ENCODE results near the gene DAZAP1. TPM values are rescaled to one million over a fixed set of nuclear protein-coding genes. Genes with fewer than 3 reads are reported as not detected.
A peak's percentile ranks its signal among the peaks of the same experiment; 100 is the strongest.

The DAZAP1 gene
- total RNA-seq, 1 experiment from 2014 or later, result 193 TPM

DNA sequence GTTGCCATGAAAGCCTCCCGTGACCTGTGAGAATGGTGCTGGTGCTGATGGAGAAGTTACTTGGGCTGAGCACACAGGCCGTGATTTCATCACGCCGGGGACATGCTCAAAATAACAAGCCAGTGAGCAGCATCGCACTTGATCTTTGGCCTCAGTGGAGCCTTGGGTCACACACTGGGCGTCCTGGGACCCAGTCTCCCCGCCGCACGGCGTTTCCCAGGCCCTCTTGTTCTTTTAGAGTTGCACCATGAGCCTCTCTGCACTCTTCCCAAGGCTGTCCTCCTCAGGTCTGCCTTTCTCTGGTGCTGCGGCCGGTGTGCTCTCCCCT, 33.2 kb upstream of the DAZAP1 start:
- DNase-seq (ENCODE audit: low spot score), result no peak
- in situ Hi-C loops (cut with HindIII; ENCODE audit: low sequenced_read_pairs), result loop anchor here (10.0 kb wide), 1 partner anchor 89 kb away; the partner anchor contains the start of gene EFNA2

DNA sequence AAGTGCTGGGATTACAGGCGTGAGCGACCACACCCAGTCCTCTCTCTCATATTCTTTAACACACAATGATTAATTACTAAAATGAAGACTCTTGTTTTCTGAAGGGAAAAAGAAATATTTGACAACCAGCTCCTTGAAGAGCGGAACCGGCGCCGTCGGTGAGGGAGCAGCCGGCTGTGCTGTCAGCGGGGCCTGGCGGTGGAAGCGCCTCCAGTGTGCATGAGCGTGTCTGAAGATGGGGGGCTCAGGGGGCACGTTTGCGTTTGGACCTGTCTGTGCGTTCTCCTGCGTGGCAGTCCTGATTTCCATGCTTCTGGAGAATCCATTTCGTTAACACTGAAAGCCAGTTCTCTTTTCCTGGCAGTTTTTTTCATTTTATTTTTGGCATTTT, 31.0 kb upstream of the DAZAP1 start:
- in situ Hi-C loops (cut with HindIII; ENCODE audit: low sequenced_read_pairs), result loop anchor here (10.0 kb wide), 1 partner anchor 92 kb away; the partner anchor contains the start of gene EFNA2
- no peak for DNase-seq (ENCODE audit: low spot score)

DNA sequence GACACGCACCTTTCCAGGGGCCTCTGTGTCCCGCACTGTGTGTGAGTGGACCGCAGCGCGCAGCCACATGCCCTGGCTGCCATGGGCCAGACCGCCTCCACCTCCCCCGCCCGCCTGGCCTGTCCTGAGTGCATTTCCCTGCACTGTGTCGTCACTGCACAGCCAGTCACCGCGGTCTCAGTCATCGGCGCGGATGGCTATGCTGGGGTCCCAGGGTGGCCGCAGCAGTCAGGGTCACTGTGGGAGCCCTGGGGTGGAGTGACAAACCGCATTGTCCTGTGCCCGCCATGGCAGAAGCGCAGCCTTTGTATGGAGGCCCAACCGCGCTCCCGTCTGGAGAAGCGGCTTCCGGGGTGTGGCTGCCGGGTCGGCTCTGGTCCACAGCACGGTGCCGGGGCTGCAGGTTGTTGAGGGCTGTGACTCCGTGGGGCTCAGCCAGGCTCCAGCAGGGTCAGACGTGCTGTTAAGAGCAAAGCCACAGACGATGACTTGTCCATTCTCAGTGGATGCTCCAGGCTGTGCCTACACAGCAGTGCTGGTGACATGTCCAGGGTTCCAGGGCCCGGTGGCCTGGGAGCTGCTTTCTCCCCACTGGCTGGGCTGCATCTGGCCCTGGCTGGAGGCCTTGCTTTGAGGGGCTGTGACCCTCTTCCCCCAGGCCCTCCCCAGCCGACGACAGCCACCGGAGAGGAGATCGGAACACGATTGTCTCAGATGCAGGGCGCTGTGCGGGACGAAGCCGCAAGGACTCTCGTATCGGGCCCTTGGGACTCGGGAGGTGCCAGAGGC, 30.0 kb upstream of the DAZAP1 start:
- in situ Hi-C loops (cut with HindIII; ENCODE audit: low sequenced_read_pairs), result loop anchor here (10.0 kb wide), 1 partner anchor 93 kb away; the partner anchor contains the start of gene EFNA2
- DNase-seq (ENCODE audit: low spot score), result no peak

DNA sequence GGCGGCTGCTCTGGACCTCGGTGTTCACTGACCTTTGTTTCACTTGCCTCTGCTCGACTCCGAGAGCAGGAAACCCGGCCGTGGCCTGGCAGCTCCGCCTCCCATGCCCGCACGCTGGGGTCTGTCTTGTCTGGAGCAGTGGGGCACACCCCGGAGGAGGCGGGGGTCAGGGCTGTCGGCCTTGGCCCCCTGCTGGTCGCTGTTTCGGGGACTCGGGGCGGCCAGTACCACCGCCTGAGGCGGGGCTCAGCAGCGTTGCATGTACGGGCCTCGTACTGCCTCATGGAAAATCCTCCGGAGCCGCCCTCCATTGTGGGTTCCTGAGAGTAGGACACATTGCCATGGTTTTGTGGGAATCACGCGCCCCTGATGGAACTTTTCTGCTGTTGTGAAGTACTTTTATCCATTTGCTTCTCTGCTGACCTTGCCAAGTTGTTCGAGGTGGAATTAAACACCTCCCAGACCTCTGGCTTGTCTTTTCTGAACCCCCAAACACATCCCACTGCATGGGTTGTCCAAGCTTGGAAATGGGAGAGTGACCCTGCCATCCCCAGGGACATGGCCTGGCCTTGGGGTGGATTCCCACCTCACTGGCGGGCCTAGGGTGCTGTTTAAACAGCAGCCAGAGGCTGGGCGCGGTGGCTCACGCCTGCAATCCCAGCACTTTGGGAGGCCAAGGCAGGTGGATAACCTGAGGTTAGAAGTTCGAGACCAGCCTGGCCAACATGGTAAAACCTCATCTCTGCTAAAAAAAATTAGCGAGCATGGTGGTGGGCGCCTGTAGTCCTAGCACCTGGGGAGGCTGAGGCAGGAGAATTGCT, 29.2 kb upstream of the DAZAP1 start:
- in situ Hi-C loops (cut with HindIII; ENCODE audit: low sequenced_read_pairs), result loop anchor here (10.0 kb wide), 1 partner anchor 93 kb away; the partner anchor contains the start of gene EFNA2
- DNase-seq (ENCODE audit: low spot score), result no peak

DNA sequence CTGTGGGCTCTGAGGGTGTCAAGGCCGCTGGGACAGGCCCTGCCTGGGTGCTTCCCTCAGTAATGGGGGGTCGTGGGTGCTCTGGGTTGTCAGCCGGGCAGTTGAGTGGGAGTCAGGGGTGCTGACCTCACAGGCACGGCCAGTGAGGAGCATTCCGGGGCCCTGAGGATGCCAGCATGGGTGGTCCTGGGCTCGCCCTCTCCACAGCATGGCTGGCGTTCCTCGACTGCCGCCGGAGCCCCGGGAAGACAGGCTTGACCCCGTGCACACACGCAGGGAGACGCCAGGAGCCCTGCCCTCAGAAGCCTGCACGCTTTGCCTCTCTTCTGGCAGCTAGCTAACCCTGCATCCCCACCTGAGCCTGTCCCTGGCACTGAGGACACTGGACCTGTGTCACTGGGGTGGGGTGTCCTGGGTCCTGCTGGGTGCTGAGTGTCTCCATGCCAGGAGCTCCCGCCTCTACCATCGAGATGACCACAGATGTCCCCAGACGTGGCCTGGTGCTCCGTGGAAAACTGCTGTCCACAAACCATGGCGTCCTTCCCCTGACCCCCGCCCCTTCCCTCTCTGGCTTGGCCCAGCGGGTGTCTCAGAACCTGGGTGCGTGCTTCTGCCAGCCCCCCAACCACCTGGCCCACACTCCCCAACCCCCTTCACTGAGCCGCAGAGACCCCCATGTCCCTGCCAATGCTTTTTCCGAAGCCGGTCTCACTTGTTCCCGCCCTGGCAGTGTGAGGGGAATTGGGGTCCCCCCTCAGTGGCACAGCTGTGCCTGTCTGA, 28.1 kb upstream of the DAZAP1 start:
- in situ Hi-C loops (cut with HindIII; ENCODE audit: low sequenced_read_pairs), result loop anchor here (10.0 kb wide), 1 partner anchor 95 kb away; the partner anchor contains the start of gene EFNA2

DNA sequence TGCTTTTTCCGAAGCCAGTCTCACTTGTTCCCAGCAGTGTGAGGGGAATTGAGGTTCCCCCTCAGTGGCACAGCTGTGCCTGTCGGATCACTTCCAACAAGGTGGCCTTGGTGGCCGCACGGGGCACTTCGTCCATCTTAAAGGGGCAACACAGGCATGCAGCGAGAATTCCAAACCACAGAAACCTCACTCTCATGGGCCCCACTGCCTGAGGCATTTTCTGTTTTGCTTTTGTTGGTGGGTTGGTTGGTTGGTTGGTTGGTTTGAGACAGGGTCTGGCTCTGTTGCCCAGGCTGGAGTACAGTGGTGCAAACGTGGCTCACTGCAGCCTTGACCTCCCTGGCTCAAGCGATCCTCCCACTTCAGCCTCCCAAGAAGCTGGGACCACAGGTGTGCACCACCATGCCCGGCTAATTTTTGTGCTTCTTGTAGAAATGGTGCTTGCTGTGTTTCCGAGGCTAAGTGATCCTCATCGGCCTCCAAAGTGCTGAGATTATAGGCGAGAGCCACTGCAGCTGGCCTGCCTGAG, 27.4 kb upstream of the DAZAP1 start:
- DNase-seq (ENCODE audit: low spot score), result no peak
- in situ Hi-C loops (cut with HindIII; ENCODE audit: low sequenced_read_pairs), result loop anchor here (10.0 kb wide), 1 partner anchor 95 kb away; the partner anchor contains the start of gene EFNA2

More for the DNA sequence above, 28.1 kb upstream of the DAZAP1 start:
- no peak for DNase-seq (ENCODE audit: low spot score)

DNA sequence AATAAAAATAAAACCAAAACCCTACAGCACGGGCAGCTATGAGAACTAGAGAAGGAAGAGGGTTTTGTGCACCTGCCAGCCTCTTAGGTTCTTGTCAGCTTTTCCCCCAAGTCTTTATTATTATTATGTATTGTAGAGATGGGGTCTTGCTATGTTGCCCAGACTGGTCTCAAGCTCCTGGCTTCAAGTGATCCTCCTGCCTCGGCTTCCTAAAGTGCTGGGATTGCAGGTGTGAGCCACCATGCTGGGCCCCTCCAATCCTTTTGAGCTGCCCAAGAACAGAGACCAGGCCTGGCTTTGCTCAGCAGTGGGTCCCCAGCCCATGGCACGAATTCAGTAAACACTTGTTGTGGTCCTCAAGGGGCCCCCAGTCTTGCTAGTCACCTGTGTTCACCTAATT, 25.1 kb upstream of the DAZAP1 start:
- DNase-seq (ENCODE audit: low spot score), result no peak
- in situ Hi-C loops (cut with HindIII; ENCODE audit: low sequenced_read_pairs), result no loop called here

DNA sequence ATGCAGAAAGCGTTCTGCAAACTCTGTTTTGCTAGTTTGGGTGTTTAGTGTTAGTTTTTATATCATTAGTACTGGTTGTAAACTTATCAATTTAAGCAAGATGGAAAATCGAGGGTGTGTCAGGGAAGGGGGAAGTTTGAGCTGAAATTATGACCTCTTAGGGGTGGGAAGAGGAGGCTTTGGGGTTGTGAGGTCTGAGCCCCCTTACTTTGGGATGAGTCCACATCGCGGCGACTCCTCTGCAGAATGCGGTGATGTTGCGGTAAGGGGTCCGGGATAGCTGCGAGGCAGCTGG, 24.4 kb upstream of the DAZAP1 start:
- in situ Hi-C loops (cut with HindIII; ENCODE audit: low sequenced_read_pairs), result no loop called here
- no peak for DNase-seq (ENCODE audit: low spot score)

DNA sequence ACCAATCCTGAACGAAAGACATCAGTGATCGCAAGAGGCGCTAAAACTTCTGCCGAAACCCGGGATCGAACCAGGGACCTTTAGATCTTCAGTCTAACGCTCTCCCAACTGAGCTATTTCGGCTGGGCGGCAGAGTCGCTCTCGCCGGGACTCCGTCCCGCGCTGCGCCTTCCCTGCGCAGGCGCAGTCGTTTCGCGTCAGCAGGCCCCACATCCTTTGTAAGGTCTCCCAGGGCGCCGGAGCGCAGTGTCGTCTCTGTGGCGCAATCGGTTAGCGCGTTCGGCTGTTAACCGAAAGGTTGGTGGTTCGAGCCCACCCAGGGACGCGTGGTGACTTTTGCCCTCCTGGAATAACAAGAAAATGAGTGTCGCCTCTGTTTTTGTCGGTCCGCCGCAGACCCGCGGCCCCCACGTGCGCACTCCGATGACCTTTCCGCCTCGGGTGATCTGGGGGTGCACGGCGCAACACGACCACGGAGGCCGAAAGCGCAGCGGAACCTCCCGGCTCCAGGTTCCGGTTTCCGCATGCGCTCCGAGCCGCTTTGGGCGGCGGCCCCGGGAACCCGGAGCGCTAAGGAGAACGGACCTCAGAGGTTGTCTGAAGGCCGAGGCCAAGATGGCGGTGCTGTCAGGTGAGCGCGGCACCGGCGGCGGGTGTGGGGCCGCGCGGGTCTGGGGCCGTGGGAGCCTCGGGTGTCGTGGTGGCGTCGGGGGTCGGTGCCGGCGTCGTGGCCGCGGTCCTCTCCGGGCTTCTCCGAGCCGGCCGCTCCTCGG, 23.9 kb upstream of the DAZAP1 start, which contains the start of gene NDUFS7:
Gene NDUFS7 (plus strand): TSS at position 596 of the 773 bp plus-strand sequence. CDS start 20 bp downstream, at position 616.
- DNase-seq (ENCODE audit: low spot score), result peak; percentile 89
- in situ Hi-C loops (cut with HindIII; ENCODE audit: low sequenced_read_pairs), result no loop called here

DNA sequence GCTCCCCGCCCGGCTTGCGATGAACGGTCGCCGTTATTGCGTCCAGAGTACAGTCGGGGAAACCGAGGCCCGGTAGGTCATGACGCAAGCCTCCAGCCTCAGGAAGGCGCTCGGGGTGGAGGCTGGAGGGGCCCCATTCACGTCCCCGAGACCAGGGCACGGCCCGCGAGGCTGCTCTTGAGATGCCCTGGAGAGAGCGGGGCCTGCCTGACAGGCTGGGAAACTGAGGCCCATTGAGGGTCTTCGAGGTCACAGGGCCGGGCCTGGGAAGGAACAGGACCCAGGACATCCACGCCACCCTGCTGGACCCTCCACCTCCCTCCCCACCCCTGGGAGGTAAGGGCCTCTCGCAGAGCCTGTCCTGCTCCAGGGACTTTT, 23.3 kb upstream of the DAZAP1 start:
- in situ Hi-C loops (cut with HindIII; ENCODE audit: low sequenced_read_pairs), result no loop called here
- no peak for DNase-seq (ENCODE audit: low spot score)

DNA sequence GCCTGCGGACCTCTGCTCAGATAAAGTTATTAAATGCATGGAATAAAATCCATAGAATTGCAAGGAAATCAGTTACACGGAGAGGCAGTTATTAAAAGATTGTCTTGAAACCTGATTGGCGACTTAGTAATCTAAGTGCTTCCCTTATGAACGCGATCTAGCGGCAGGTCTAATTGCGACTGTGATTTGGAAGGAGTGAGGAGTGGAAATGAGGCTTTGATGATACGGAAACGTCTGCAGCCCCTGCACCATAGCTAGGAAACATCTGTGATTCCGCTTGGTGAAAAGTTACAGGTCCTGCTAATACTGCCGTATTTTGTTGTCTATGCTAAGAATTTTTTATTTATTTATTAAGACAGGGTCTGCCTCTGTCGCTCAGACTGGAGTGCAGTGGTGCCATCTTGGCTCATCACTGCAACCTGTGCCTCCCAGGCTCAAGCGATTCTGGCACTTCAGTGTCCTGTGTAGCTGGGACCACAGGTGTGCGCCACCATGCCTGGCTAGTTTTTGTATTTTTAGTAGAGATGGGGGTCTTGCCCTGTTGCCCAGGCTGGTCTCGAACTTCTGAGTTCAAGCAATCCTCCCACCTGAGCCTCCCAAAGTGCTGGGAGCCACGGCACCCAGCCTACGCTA, 22.8 kb upstream of the DAZAP1 start:
- no peak for DNase-seq (ENCODE audit: low spot score)
- in situ Hi-C loops (cut with HindIII; ENCODE audit: low sequenced_read_pairs), result no loop called here

DNA sequence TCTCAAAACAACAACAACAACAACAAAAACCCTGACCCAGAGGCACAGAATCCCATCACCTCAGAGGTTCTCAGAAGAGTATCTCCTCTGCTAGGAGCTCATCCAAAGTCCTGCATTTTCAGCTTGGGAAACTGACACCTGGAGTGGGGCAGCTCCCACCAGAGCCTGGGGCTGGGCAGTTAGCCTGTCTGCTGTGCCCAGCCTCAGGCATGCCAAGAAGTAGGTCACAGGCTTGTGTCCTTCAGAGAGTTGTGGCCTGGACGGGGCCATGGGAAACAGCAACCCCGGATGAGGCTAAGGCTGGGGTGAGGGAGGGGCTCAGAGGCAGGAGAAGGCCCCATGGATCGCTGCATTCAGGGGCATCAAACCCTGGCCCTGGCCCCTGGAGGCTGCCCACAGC, 21.6 kb upstream of the DAZAP1 start:
- in situ Hi-C loops (cut with HindIII; ENCODE audit: low sequenced_read_pairs), result no loop called here
- DNase-seq (ENCODE audit: low spot score), result no peak

DNA sequence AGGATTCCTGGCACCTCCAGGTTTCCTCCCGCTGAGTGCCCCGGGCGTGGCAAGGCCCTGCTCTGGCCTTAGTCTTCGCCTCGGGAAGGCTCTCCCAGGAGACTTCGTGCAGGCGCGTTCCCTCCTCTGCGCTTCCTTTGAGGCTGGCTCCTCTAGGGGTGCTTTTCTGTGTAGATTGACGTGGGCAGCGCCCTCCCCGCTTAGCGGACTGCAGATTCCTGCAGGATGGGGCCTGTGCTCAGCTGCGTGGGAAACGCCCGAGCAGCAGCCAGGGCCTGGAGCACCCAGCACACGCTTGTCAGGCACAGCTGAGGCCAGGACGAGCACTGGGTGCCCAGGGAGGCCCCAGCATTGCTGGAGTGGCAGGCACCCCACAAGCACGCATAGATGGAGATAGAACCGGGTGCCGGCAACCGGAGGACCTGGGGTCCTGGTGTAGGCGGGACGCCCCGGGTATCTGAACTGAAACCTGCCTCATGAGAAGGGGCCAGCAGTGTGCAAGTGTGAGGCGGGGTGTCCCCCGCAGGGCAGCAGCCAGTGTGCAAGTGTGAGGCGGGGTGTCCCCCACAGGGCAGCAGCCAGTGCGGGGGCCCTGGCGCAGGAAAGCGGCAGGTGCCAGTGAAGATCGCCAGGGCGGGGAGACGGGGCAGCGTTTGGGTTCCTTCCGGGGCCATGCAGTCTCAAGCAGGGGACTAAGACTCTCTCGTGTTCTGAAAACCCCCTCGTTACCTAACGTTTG, 20.3 kb upstream of the DAZAP1 start:
- in situ Hi-C loops (cut with HindIII; ENCODE audit: low sequenced_read_pairs), result no loop called here
- no peak for DNase-seq (ENCODE audit: low spot score)

DNA sequence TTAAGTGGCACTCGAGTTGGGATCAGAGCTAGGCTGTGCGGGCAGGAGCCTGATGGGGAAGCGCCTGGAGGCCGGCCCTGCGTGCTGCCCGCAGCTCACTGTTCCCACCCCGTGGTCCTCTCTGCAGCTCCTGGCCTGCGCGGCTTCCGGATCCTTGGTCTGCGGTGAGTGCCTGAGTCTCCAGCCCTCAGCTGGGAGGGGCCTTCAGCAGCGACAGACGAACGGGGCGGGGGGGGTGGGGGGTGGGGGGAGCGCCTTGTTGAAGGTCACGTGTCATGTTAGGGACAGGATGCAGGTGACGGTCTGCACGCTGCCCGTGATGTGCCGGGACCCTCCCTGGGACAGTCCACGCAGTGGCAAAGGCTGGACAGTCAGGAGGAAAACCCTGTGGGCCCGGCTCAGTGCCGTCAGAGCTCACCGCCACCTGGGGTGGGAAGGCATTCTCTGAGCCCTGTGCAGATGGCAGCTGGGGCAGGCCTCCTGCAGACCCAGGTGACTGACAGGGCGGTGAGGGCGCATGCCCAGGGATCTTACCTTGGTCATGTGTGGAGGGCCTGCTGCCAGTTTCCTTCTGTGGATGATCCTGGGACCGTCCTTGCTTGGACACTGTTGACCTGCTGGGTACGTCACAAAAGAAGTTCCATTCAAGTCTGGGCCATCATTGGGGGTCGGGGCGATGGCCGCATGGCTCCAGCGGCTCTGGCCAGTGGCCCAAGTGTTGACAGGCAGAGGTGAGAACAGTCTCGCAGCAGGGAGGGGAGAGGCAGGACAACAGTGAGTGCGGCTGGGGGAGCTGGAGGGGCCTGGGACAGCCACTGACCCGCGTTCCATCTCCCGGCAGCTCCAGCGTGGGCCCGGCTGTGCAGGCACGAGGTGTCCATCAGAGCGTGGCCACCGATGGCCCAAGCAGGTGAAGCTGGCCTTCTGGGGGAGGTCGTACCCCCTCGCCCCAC, 19.4 kb upstream of the DAZAP1 start:
- DNase-seq (ENCODE audit: low spot score), result peak; percentile 92
- in situ Hi-C loops (cut with HindIII; ENCODE audit: low sequenced_read_pairs), result no loop called here

DNA sequence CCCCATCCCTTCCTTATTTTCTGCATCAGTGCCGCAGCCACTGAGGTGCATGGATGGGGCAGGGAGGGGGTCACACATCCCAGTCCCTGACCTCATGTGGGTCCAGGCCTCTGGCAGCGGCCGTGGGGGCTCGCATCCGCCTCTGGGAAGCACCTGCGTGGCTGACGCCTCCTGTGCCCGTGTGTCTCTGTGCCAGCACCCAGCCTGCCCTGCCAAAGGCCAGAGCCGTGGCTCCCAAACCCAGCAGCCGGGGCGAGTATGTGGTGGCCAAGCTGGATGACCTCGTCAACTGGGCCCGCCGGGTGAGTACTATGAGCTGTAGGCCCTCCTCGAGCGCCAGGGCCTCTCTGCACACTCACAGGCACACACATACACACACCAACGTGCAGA, 18.8 kb upstream of the DAZAP1 start:
- no peak for DNase-seq (ENCODE audit: low spot score)

More for the DNA sequence above, 18.8 kb upstream of the DAZAP1 start:
- in situ Hi-C loops (cut with HindIII; ENCODE audit: low sequenced_read_pairs), result no loop called here

Measured in G401 (cell line).